OCI-LY3 (cell line): Measurements from ENCODE around the gene B4GALNT2.

ENCODE experiments used
- CTCF ChIP-seq: fragments of 200-600, 300-600 bp; sonication (generic); IDR thresholded peaks from 2 replicates; pipeline ENCODE4 v1.5.1; 2014; ENCODE audit warnings: antibody characterized with exemption, low read length, low read depth
- EZH2phosphoT487 ChIP-seq: fragments of 200-600 bp; shearing (Covaris generic); IDR thresholded peaks from 2 replicates; pipeline ENCODE4 v1.6.1; 2018; ENCODE audit warnings: antibody characterized with exemption, mixed run types, low read depth

GRCh38 chr17:49204516-49204915 is 71.9 kb downstream of the B4GALNT2 start:
- no peak for TF ChIP-seq CTCF
- no peak for TF ChIP-seq EZH2phosphoT487
